HG02623 (cell line): ENCODE measurements around the gene SYTL3.

Source experiments
- ATAC-seq: cut with Tn5 transposase; IDR thresholded peaks from one replicate; pipeline ENCODE4 v1.9.1; 2021; ENCODE audit warnings: moderate library complexity; ENCODE audit not compliant: unreplicated experiment

Gene SYTL3

DNA sequence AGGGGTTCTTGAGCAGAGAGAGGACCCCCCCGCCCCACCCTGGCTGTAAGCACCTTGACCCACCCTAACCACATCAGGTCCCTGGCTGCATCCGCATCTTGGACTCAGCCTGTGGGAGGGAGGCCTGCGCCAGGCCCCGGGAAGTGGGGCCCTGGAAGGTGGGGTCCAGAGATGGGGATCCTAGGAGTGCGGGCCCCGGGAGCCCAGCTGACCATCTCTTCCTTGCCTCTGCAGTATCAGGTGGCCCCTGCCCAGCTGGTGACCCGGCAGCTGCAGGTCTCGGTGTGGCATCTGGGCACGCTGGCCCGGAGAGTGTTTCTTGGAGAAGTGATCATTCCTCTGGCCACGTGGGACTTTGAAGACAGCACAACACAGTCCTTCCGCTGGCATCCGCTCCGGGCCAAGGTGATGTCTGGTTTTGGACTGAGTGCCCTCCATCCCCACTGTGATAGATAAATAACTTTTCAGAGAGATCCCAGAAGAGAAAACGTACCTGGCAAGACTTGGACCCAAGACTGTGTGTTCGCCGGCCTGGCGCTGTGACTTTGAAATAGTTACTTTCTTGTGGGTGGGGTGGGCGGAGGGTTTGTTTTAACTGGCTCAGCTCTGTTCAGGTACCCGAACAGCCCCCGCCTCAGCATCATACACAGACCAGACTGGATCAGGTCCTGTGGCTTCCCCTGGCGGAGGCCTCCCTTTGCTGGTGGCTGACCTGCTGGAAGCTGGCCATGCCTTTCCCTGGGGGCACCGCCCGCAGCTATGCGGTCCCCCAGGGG, 107.3 kb downstream of the SYTL3 start:
- ATAC-seq, result no peak

GRCh38 chr6:158757753-158758090, 107.9 kb downstream of the SYTL3 start:
- ATAC-seq, result no peak

DNA sequence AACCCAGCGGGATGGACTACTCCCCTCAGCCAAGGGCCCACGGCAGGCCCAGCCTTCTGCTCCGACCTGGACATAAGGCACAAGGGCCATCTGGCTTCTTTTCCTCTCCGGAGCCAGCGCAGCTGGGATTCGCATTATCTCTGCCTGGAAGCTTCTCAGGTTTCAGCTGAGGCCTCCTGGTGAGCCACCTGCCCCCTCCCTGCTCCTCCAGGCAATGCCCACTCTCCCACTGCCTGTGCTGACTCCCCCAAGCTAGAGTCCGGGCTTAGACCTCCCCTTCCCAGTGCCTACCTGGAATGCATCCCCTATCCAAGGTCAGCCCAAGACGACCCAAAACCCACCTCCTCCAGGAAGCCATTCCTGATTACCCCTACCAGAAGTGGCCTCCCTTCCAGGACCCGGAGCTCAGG, 108.6 kb downstream of the SYTL3 start:
- ATAC-seq, result no peak

DNA sequence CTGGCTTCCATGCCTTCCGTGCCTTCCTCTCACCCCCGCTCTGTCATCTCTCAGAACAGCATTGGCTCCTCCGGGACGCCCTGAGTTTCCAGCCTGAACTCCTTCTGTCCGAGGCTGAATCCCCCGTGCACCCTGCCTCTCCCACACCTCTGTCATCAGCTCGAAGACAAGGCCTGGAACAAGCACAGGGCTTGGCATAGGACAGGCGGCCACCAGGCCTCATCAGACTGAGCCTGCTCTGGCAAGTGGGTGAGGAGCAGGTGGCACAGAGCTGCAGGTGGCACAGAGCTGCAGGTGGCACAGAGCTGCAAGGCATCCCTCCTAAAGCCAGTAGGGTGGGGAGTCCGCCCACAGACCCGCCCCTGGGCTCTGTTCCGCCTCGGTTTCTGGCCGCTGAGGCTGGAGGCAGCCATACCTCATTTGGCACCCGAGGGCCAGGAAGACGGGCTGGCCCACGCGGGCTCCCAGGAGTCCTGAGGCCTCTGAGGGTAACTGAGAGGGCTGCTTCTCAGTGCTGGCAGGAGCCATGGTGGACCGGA, 109.2 kb downstream of the SYTL3 start:
- ATAC-seq, result no peak

DNA sequence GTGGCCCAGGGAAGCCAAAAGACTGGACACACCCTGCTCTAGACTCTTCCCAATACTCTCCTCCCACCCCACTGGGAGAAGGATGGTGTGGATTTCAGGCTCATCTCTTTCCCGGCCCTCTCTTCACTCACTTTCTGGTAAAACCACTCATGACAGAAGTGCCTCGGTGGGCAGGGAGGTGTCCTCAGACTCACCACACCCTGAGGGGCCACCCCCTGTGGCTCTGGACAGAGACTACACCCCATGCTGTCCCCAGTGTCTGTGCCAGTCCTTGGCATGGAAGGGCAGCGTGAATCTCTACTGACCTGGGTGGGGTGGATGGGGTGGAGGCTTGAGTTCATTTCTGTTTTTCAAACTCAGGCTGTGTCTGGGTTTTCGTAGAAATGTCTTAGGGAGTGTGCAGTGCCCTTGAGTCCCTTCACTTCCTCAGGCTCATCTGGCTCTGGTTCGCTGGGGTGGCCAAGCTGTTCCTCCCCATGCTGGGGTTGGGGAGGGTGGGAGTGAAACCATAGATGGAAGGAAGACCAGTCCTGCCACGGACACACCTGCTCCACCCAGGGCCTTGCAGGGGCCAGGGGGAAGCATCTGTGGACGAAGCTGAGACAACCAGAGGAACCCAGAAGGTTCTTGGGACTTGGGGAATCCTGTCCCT, 110.2 kb downstream of the SYTL3 start:
- ATAC-seq, result no peak

- no peak for ATAC-seq
These were observed 110.9 kb downstream of the SYTL3 start for GRCh38 chr6:158760618-158761250.

GRCh38 chr6:158761746-158762145, 111.9 kb downstream of the SYTL3 start:
- ATAC-seq, result no peak

DNA sequence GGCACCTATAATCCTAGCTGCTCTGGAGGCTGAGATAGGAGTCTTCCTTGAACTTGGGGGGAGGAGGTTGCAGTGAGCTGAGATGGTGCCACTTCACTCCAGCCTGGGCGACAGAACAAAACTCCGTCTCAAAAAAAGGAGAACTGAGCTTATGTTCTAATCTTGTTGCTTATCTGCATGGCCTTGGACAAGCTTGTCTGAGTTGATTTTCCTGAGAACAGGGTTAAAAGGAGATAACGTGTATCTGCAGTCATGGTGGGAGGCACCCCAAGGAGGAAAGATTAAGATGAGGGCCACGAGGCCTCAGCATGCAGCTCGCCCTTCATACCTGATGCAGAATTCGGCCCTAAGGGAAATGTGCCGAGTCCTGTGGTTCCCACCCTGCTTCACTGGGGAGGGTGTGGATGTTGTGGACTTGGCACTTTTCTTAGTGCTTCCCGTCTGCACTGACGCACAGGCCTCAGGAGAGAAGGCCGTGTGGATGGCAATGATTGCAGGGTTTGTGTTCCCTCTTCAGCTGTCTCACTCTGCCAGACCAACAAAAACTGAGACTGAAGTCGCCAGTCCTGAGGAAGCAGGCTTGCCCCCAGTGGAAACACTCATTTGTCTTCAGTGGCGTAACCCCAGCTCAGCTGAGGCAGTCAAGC, 113.1 kb downstream of the SYTL3 start:
- ATAC-seq, result no peak

GRCh38 chr6:158763434-158764182, 113.8 kb downstream of the SYTL3 start:
- ATAC-seq, result no peak

GRCh38 chr6:158764183-158764849, 114.5 kb downstream of the SYTL3 start:
- no peak for ATAC-seq

DNA sequence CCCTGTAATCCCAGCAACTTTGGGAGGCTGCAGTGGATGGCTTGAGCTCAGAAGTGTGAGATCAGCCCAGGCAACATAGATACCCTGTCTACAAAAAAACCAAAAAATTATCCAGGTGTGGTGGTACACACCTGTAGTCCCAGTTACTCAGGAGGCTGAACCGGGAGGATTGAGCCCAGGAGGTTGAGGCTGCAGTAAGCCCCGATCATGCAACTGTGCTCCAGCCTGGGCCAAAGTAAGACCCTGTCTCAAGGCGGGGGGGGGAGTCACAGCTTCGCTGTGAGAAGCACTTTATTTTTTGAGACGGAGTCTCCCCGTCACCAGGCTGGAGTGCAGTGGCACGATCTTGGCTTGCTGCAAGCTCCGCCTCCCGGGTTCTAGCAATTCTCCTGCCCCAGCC, 115.1 kb downstream of the SYTL3 start:
- no peak for ATAC-seq

GRCh38 chr6:158765499-158766068, 115.7 kb downstream of the SYTL3 start:
- no peak for ATAC-seq

GRCh38 chr6:158766621-158767455, 117.0 kb downstream of the SYTL3 start:
- no peak for ATAC-seq

DNA sequence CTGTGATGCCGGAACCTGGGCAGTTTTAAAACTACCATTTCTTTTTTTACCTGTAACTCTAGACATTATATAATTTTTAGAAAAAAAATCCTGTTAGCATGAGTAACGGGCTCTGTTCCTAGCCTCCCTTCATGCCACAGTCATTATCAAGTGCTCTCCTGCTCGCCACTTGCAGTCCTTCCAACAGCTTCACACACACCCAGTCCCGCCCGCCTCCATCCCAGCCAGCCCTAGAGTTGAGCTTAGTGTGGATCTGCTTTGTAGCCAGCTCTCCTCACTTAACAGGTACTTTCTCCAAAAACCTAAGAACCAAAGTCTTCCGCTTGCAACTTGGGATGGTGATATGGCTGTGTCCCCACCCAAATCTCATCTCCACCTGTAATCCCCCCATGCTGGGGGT, 117.9 kb downstream of the SYTL3 start:
- ATAC-seq, result no peak

DNA sequence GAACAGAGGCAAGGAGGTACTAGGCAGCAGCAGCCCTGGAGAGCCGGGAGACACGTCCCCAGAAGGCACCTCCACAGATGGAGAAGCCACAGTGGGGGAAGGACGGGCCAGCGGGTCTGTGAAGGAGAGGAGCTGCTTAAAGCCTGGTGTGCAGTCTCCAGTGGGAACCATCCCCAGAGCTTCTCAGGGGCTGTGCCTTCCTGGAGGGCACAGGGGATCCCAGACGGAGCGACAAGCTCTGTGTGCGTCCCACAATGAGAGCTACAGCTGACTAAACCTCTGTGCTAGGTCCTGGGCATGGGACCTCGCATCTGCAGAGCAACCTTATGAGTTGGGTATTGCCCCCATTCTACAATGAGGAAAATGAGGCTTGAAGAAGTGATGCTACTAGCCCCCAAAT, 118.6 kb downstream of the SYTL3 start:
- no peak for ATAC-seq

- ATAC-seq, result no peak
These were observed 119.4 kb downstream of the SYTL3 start for GRCh38 chr6:158769234-158769770.

GRCh38 chr6:158769771-158770432, 120.0 kb downstream of the SYTL3 start:
- ATAC-seq, result no peak
